ENCODE results near the gene RASGRP4. TPM values are rescaled to one million over a fixed set of nuclear protein-coding genes. Genes with fewer than 3 reads are reported as not detected.

Gene RASGRP4
- total RNA-seq, 1 donor from 2014 or later, result 1.0 TPM

GRCh38 chr19:38409631-38410133 is 16.3 kb downstream of the RASGRP4 start:
- Histone ChIP-seq H3K27ac (ENCODE audit: low read depth, low read length) (no peak overlapping the region), H3K4me1 (ENCODE audit: control insufficient read depth in 3 of 3, insufficient read depth in 3 of 3, low read length in 3 of 3) (no peaks in the 10 kb centered on the region), H3K4me3 (ENCODE audit: low read length in 3 of 3) (no peak overlapping the region), H3K27me3 (ENCODE audit: control insufficient read depth in 3 of 3, insufficient read depth in 3 of 3, low read length in 3 of 3) (no peaks in the 10 kb centered on the region), H3K9me3 (ENCODE audit: control insufficient read depth in 3 of 3, low read length in 3 of 3) (no peaks in the 10 kb centered on the region), H3K36me3 (ENCODE audit: control insufficient read depth in 3 of 3, insufficient read depth in 3 of 3, low read length in 3 of 3) (peaks cover 3 to 6% (median 6%) of the 10 kb centered on the region in 3 donors), H3K9ac (ENCODE audit: low read depth in 1 of 3, low read length in 3 of 3) (no peak overlapping the region)

- no peak overlapping the region for H3K4me3 ChIP-seq (ENCODE audit: low read length in 3 of 3)
- no peak overlapping the region for H3K27ac ChIP-seq (ENCODE audit: low read depth, low read length)
- H3K27me3 ChIP-seq (ENCODE audit: control insufficient read depth in 3 of 3, insufficient read depth in 3 of 3, low read length in 3 of 3), result peaks cover 3% of the 10 kb centered on the region in 3 donors
- no peaks in the 10 kb centered on the region for H3K9me3 ChIP-seq (ENCODE audit: control insufficient read depth in 3 of 3, low read length in 3 of 3)
- peaks cover 0 to 6% (median 3%) of the 10 kb centered on the region in 3 donors for H3K4me1 ChIP-seq (ENCODE audit: control insufficient read depth in 3 of 3, insufficient read depth in 3 of 3, low read length in 3 of 3)
- H3K9ac ChIP-seq (ENCODE audit: low read depth in 1 of 3, low read length in 3 of 3), result no peak overlapping the region
- peaks cover 3 to 6% (median 6%) of the 10 kb centered on the region in 3 donors for H3K36me3 ChIP-seq (ENCODE audit: control insufficient read depth in 3 of 3, insufficient read depth in 3 of 3, low read length in 3 of 3)
Observed at GRCh38 chr19:38405276-38405675, 20.7 kb downstream of the RASGRP4 start.

- Histone ChIP-seq H3K9ac (ENCODE audit: low read depth in 1 of 3, low read length in 3 of 3) (no peak overlapping the region), H3K36me3 (ENCODE audit: control insufficient read depth in 3 of 3, insufficient read depth in 3 of 3, low read length in 3 of 3) (peaks cover 3 to 6% (median 6%) of the 10 kb centered on the region in 3 donors), H3K27ac (ENCODE audit: low read depth, low read length) (no peak overlapping the region), H3K4me3 (ENCODE audit: low read length in 3 of 3) (no peak overlapping the region), H3K27me3 (ENCODE audit: control insufficient read depth in 3 of 3, insufficient read depth in 3 of 3, low read length in 3 of 3) (peaks cover 3 to 6% (median 5%) of the 10 kb centered on the region in 3 donors), H3K4me1 (ENCODE audit: control insufficient read depth in 3 of 3, insufficient read depth in 3 of 3, low read length in 3 of 3) (peaks cover 0 to 6% (median 3%) of the 10 kb centered on the region in 3 donors), H3K9me3 (ENCODE audit: control insufficient read depth in 3 of 3, low read length in 3 of 3) (no peaks in the 10 kb centered on the region)
Observed at GRCh38 chr19:38404858-38405257, 21.2 kb downstream of the RASGRP4 start.

- peaks cover 3 to 6% (median 6%) of the 10 kb centered on the region in 3 donors for H3K36me3 ChIP-seq (ENCODE audit: control insufficient read depth in 3 of 3, insufficient read depth in 3 of 3, low read length in 3 of 3)
- H3K9me3 ChIP-seq (ENCODE audit: control insufficient read depth in 3 of 3, low read length in 3 of 3), result no peaks in the 10 kb centered on the region
- peaks cover 0 to 6% (median 3%) of the 10 kb centered on the region in 3 donors for H3K4me1 ChIP-seq (ENCODE audit: control insufficient read depth in 3 of 3, insufficient read depth in 3 of 3, low read length in 3 of 3)
- peak within 1 kb of the TSS; percentile 81 to 94 (median 83) for H3K4me3 ChIP-seq (ENCODE audit: low read length in 3 of 3)
- peaks cover 9 to 17% (median 15%) of the 10 kb centered on the region in 3 donors for H3K27me3 ChIP-seq (ENCODE audit: control insufficient read depth in 3 of 3, insufficient read depth in 3 of 3, low read length in 3 of 3)
- no peak within 1 kb of the TSS for H3K27ac ChIP-seq (ENCODE audit: low read depth, low read length)
- peak within 1 kb of the TSS; percentile 76 to 85 (median 79) for H3K9ac ChIP-seq (ENCODE audit: low read depth in 1 of 3, low read length in 3 of 3)
Observed at GRCh38 chr19:38402967-38403674, 22.9 kb downstream of the RASGRP4 start, which contains the start of gene FAM98C. FAM98C (plus strand) TSS chr19:38403093; CDS start chr19:38403154, 61 bp downstream.

DNA sequence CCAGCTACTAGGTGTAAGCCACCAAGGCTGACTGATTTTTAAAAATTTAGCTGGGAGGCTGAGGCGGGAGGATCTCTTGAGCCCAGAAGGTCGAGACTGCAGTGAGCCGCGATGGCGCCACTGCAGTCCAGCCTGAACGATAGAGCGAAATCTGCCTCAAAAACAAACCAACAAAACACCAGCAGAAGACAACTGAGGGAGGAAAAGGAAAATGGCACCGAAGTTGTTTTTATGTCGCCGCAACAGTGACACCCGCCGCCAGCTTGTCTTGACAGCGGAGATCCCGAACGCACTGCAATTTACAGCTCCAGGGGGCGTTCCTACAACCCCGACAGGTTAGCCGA is 23.4 kb downstream of the RASGRP4 start:
- H3K9me3 ChIP-seq (ENCODE audit: control insufficient read depth in 3 of 3, low read length in 3 of 3), result no peaks in the 10 kb centered on the region
- H3K36me3 ChIP-seq (ENCODE audit: control insufficient read depth in 3 of 3, insufficient read depth in 3 of 3, low read length in 3 of 3), result peaks cover 3 to 6% (median 6%) of the 10 kb centered on the region in 3 donors
- no peak overlapping the region for H3K27ac ChIP-seq (ENCODE audit: low read depth, low read length)
- peaks cover 0 to 6% (median 3%) of the 10 kb centered on the region in 3 donors for H3K4me1 ChIP-seq (ENCODE audit: control insufficient read depth in 3 of 3, insufficient read depth in 3 of 3, low read length in 3 of 3)
- peaks cover 10 to 21% (median 16%) of the 10 kb centered on the region in 3 donors for H3K27me3 ChIP-seq (ENCODE audit: control insufficient read depth in 3 of 3, insufficient read depth in 3 of 3, low read length in 3 of 3)
- H3K4me3 ChIP-seq (ENCODE audit: low read length in 3 of 3), result peak overlapping the region; percentile 60 to 68 (median 66)
- H3K9ac ChIP-seq (ENCODE audit: low read depth in 1 of 3, low read length in 3 of 3), result peak overlapping the region in 2 of 3 donors; percentile 53 to 68

DNA sequence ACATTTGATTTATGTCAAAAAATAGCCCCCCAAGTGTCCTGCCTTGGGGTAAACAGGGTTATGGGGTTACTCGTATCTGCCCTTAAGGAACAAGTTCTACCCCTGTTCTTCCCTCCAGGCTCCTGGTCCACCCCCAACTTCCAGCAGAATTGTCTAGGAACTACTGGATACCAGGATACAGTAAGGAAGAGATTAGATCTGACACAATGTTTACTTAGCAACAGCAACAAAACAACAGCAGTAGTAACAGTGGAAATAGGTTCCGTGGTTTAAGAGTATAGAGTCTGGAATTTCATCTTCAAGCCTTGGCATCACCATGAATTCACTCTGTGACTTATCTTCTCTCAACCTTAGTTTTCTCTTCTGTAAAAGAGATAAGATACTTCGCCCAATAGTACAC is 24.9 kb downstream of the RASGRP4 start:
- H3K27me3 ChIP-seq (ENCODE audit: control insufficient read depth in 3 of 3, insufficient read depth in 3 of 3, low read length in 3 of 3), result peaks cover 18 to 35% (median 29%) of the 10 kb centered on the region in 3 donors
- no peak overlapping the region for H3K27ac ChIP-seq (ENCODE audit: low read depth, low read length)
- no peak overlapping the region for H3K4me3 ChIP-seq (ENCODE audit: low read length in 3 of 3)
- H3K9me3 ChIP-seq (ENCODE audit: control insufficient read depth in 3 of 3, low read length in 3 of 3), result no peaks in the 10 kb centered on the region
- H3K4me1 ChIP-seq (ENCODE audit: control insufficient read depth in 3 of 3, insufficient read depth in 3 of 3, low read length in 3 of 3), result peaks cover 0 to 6% (median 3%) of the 10 kb centered on the region in 3 donors
- peaks cover 0 to 6% (median 0%) of the 10 kb centered on the region in 3 donors for H3K36me3 ChIP-seq (ENCODE audit: control insufficient read depth in 3 of 3, insufficient read depth in 3 of 3, low read length in 3 of 3)
- H3K9ac ChIP-seq (ENCODE audit: low read depth in 1 of 3, low read length in 3 of 3), result no peak overlapping the region

DNA sequence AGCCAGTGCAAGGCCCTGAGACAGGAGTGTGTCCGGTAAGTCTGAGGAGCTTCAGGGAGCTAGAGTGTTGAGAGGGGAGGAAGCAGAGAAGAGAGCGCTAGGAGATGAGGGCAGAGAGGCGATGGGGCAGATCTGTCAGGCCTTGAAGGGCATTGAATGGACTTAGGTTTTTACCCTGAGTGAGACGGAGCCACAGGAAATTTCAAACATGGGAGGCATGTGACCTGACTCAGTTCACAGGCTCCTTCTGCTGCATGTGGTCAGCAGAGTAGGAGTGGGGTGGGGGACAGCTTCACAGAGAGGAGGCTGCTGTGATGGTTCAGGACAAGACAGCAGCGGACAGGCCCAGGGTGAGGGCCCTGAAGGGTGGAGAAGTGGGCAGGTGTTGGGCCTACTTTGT is 25.7 kb downstream of the RASGRP4 start:
- Histone ChIP-seq H3K27ac (ENCODE audit: low read depth, low read length) (no peak overlapping the region), H3K4me3 (ENCODE audit: low read length in 3 of 3) (no peak overlapping the region), H3K9me3 (ENCODE audit: control insufficient read depth in 3 of 3, low read length in 3 of 3) (no peaks in the 10 kb centered on the region), H3K27me3 (ENCODE audit: control insufficient read depth in 3 of 3, insufficient read depth in 3 of 3, low read length in 3 of 3) (peaks cover 23 to 40% (median 35%) of the 10 kb centered on the region in 3 donors), H3K36me3 (ENCODE audit: control insufficient read depth in 3 of 3, insufficient read depth in 3 of 3, low read length in 3 of 3) (peaks cover 0 to 5% (median 0%) of the 10 kb centered on the region in 3 donors), H3K9ac (ENCODE audit: low read depth in 1 of 3, low read length in 3 of 3) (no peak overlapping the region), H3K4me1 (ENCODE audit: control insufficient read depth in 3 of 3, insufficient read depth in 3 of 3, low read length in 3 of 3) (peaks cover 0 to 6% (median 3%) of the 10 kb centered on the region in 3 donors)

GRCh38 chr19:38399537-38399936 is 26.5 kb downstream of the RASGRP4 start:
- Histone ChIP-seq H3K9me3 (ENCODE audit: control insufficient read depth in 3 of 3, low read length in 3 of 3) (no peaks in the 10 kb centered on the region), H3K4me3 (ENCODE audit: low read length in 3 of 3) (no peak overlapping the region), H3K27me3 (ENCODE audit: control insufficient read depth in 3 of 3, insufficient read depth in 3 of 3, low read length in 3 of 3) (peaks cover 30 to 48% (median 40%) of the 10 kb centered on the region in 3 donors), H3K36me3 (ENCODE audit: control insufficient read depth in 3 of 3, insufficient read depth in 3 of 3, low read length in 3 of 3) (no peaks in the 10 kb centered on the region), H3K27ac (ENCODE audit: low read depth, low read length) (no peak overlapping the region), H3K9ac (ENCODE audit: low read depth in 1 of 3, low read length in 3 of 3) (no peak overlapping the region), H3K4me1 (ENCODE audit: control insufficient read depth in 3 of 3, insufficient read depth in 3 of 3, low read length in 3 of 3) (peaks cover 0 to 6% (median 3%) of the 10 kb centered on the region in 3 donors)

DNA sequence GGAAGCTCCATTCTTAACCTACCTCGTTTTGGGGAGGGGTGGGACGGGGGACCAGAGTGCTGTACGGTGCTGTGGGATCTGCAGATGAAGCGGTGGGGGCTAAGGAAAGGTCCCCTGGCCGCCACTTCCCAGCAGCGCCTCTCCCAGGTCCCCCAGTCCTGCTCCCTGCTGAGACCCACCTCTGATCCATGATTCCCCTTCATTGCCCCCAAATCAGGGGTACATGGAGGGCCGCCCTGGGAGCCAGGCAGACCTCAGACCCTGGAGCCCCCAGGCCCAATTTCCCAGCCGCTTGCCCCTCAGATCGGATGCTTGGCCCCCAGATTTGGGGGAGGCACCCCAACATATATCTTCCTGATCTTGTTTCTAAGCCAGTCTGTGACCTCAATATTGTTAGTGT is 26.9 kb downstream of the RASGRP4 start:
- Histone ChIP-seq H3K9me3 (ENCODE audit: control insufficient read depth in 3 of 3, low read length in 3 of 3) (no peaks in the 10 kb centered on the region), H3K9ac (ENCODE audit: low read depth in 1 of 3, low read length in 3 of 3) (no peak overlapping the region), H3K4me3 (ENCODE audit: low read length in 3 of 3) (no peak overlapping the region), H3K27me3 (ENCODE audit: control insufficient read depth in 3 of 3, insufficient read depth in 3 of 3, low read length in 3 of 3) (peaks cover 35 to 52% (median 45%) of the 10 kb centered on the region in 3 donors), H3K4me1 (ENCODE audit: control insufficient read depth in 3 of 3, insufficient read depth in 3 of 3, low read length in 3 of 3) (peaks cover 0 to 6% (median 3%) of the 10 kb centered on the region in 3 donors), H3K27ac (ENCODE audit: low read depth, low read length) (no peak overlapping the region), H3K36me3 (ENCODE audit: control insufficient read depth in 3 of 3, insufficient read depth in 3 of 3, low read length in 3 of 3) (no peaks in the 10 kb centered on the region)

All from skeletal muscle tissue (tissue), 4 donors.